Measurements from ENCODE around the gene SIRT3.

DNA sequence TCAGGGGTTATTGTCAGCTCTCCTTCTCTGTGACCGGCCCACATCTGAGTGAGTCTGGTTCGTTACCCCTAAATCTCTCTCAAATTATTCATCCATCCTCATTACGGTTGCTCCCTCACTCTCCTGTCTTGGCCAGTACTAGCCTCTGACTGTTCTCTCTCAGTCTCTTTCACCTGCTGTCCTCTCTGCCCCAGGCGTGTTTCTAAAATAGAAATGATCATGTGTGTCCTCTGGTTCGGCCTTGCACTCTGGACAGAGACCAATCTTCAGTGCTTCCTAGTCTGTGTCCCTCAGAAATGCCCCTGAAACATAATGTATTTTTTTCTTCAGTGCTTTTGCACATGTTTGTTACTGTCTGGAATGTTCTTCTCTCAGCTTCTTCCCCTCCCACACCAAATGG lies 5.5 kb upstream of the SIRT3 start:
- TF ChIP-seq, protein P1, sequence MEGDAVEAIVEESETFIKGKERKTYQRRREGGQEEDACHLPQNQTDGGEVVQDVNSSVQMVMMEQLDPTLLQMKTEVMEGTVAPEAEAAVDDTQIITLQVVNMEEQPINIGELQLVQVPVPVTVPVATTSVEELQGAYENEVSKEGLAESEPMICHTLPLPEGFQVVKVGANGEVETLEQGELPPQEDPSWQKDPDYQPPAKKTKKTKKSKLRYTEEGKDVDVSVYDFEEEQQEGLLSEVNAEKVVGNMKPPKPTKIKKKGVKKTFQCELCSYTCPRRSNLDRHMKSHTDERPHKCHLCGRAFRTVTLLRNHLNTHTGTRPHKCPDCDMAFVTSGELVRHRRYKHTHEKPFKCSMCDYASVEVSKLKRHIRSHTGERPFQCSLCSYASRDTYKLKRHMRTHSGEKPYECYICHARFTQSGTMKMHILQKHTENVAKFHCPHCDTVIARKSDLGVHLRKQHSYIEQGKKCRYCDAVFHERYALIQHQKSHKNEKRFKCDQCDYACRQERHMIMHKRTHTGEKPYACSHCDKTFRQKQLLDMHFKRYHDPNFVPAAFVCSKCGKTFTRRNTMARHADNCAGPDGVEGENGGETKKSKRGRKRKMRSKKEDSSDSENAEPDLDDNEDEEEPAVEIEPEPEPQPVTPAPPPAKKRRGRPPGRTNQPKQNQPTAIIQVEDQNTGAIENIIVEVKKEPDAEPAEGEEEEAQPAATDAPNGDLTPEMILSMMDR (IDR thresholded peaks at IDR 0.05) = no peak
- TF ChIP-seq EP300 (IDR thresholded peaks at IDR 0.05) = no peak
- no peak for TF ChIP-seq POLR2AphosphoS5 (IDR thresholded peaks at IDR 0.05)
- TF ChIP-seq POLR2A (IDR thresholded peaks at IDR 0.05; ENCODE audit: low read depth) = no peak
